ENCODE measurements around the gene NOL4L.

NOL4L gene

GRCh38 chr20:32396646-32397160, 188.4 kb downstream of the NOL4L start:
- Histone ChIP-seq H3K4me2 (ENCODE audit: low read length) (no peak overlapping the region), H2AFZ (ENCODE audit: low read length) (no peak overlapping the region), H4K20me1 (ENCODE audit: insufficient read depth, low read length) (no peaks in the 10 kb centered on the region), H3K27me3 (ENCODE audit: insufficient read depth, low read length) (no peaks in the 10 kb centered on the region), H3K9ac (ENCODE audit: low read length) (no peak overlapping the region), H3F3A (ENCODE audit: insufficient read depth, low read length) (no peaks in the 10 kb centered on the region), H3K27ac (ENCODE audit: low read depth, low read length, poor library complexity, severe bottlenecking) (no peak overlapping the region), H3K4me1 (ENCODE audit: insufficient read depth, low read length, severe bottlenecking) (no peaks in the 10 kb centered on the region), H3K36me3 (ENCODE audit: insufficient read depth, low read length) (peaks cover 80% of the 10 kb centered on the region), H3K4me3 (ENCODE audit: low read depth, low read length, poor library complexity, severe bottlenecking) (no peak overlapping the region), H3K79me2 (ENCODE audit: insufficient read depth, low read length) (peaks cover 76% of the 10 kb centered on the region), H3K9me2 (ENCODE audit: low read depth, low read length) (no peaks in the 10 kb centered on the region), H3K9me3 (ENCODE audit: low read length) (0 out of 2 replicates have a peak, but pooled peaks cover 2% of the 10 kb centered on the region)
- TF ChIP-seq EZH2 (IDR thresholded peaks at IDR 0.05; ENCODE audit: borderline replicate concordance, low read length), result no peak
- no peak for TF ChIP-seq CTCF (IDR thresholded peaks at IDR 0.05; ENCODE audit: low read length)

GRCh38 chr20:32395066-32395465, 190.1 kb downstream of the NOL4L start:
- Histone ChIP-seq H3K4me1 (ENCODE audit: insufficient read depth, low read length, severe bottlenecking) (no peaks in the 10 kb centered on the region), H2AFZ (ENCODE audit: low read length) (no peak overlapping the region), H3K9ac (ENCODE audit: low read length) (no peak overlapping the region), H3K27me3 (ENCODE audit: insufficient read depth, low read length) (no peaks in the 10 kb centered on the region), H3F3A (ENCODE audit: insufficient read depth, low read length) (no peaks in the 10 kb centered on the region), H3K79me2 (ENCODE audit: insufficient read depth, low read length) (peaks cover 66% of the 10 kb centered on the region), H3K27ac (ENCODE audit: low read depth, low read length, poor library complexity, severe bottlenecking) (no peak overlapping the region), H3K4me2 (ENCODE audit: low read length) (no peak overlapping the region), H3K36me3 (ENCODE audit: insufficient read depth, low read length) (peaks cover 82% of the 10 kb centered on the region), H4K20me1 (ENCODE audit: insufficient read depth, low read length) (no peaks in the 10 kb centered on the region), H3K4me3 (ENCODE audit: low read depth, low read length, poor library complexity, severe bottlenecking) (no peak overlapping the region), H3K9me2 (ENCODE audit: low read depth, low read length) (no peaks in the 10 kb centered on the region), H3K9me3 (ENCODE audit: low read length) (0 out of 2 replicates have a peak, but pooled peaks cover 2% of the 10 kb centered on the region)
- TF ChIP-seq CTCF (IDR thresholded peaks at IDR 0.05; ENCODE audit: low read length), result no peak
- TF ChIP-seq EZH2 (IDR thresholded peaks at IDR 0.05; ENCODE audit: borderline replicate concordance, low read length), result no peak
